Measurements from ENCODE around the gene RIC1. TPM values are rescaled to one million over a fixed set of nuclear protein-coding genes. Genes with fewer than 3 reads are reported as not detected.

Gene RIC1
- polyA plus RNA-seq, 3 donors, result 13.4 to 36.4 (median 16.3) TPM

- Histone ChIP-seq H3K27me3 (ENCODE audit: control insufficient read depth in 2 of 2, insufficient read depth in 2 of 2, low read length in 2 of 2) (no peaks in the 10 kb centered on the region), H2AFZ (ENCODE audit: insufficient read depth, low read depth, low read length, poor library complexity, severe bottlenecking) (no peak overlapping the region), H3K27ac (ENCODE audit: low read depth in 1 of 2, low read length in 2 of 2) (no peak overlapping the region), H3K4me2 (replicated peaks; ENCODE audit: extremely low read depth, low read length, poor library complexity, severe bottlenecking) (no peak overlapping the region), H3K79me2 (ENCODE audit: insufficient read depth, low read length) (no peaks in the 10 kb centered on the region), H3K4me3 (replicated peaks in 1 of 3; ENCODE audit: low read depth in 2 of 3, low read length in 3 of 3) (no peak overlapping the region), H3K9ac (ENCODE audit: insufficient read depth, low read length, poor library complexity, severe bottlenecking) (no peak overlapping the region), H3K9me3 (replicated peaks in 1 of 2; ENCODE audit: control insufficient read depth in 1 of 2, insufficient read depth in 1 of 2, low read length in 2 of 2) (no peaks in the 10 kb centered on the region), H3K36me3 (replicated peaks in 1 of 2; ENCODE audit: control insufficient read depth in 1 of 2, insufficient read depth in 2 of 2, low read length in 2 of 2) (peaks cover 77 to 99% of the 10 kb centered on the region in 2 donors), H4K20me1 (ENCODE audit: insufficient read depth, low read length) (no peaks in the 10 kb centered on the region), H3K4me1 (ENCODE audit: control insufficient read depth in 1 of 2, insufficient read depth in 2 of 2, low read length in 2 of 2) (no peaks in the 10 kb centered on the region)
- intact Hi-C loops (cut with micrococcal nuclease), result no loop called here
- Mint-ChIP-seq H3K27me3 (ENCODE audit: low read depth in 3 of 3) (no peaks in the 10 kb centered on the region), H3K36me3 (peaks cover 69 to 76% of the 10 kb centered on the region in 2 donors), H3K4me3 (no peak overlapping the region), H3K4me1 (no peaks in the 10 kb centered on the region), H3K27ac (no peak overlapping the region), H3K9me3 (peaks cover 0 to 4% (median 2%) of the 10 kb centered on the region in 7 donors)
- DNase-seq, result no peak
- TF ChIP-seq CTCF (IDR thresholded peaks at IDR 0.05), result no peak
- WGBS (ENCODE audit: insufficient coverage), result no CpG with 5 or more reads among the region's 4 CpGs
Measured at GRCh38 chr9:5749306-5749705, 120.4 kb downstream of the RIC1 start.

- WGBS (ENCODE audit: insufficient coverage), result no CpG with 5 or more reads among the region's 1 CpG
- H3K27ac Mint-ChIP-seq, result peak overlapping the region in 1 of 7 donors; percentile 7
- Histone ChIP-seq H3K36me3 (replicated peaks in 1 of 2; ENCODE audit: control insufficient read depth in 1 of 2, insufficient read depth in 2 of 2, low read length in 2 of 2) (peaks cover 71 to 96% of the 10 kb centered on the region in 2 donors), H3K9ac (ENCODE audit: insufficient read depth, low read length, poor library complexity, severe bottlenecking) (no peak overlapping the region), H4K20me1 (ENCODE audit: insufficient read depth, low read length) (no peaks in the 10 kb centered on the region), H3K4me3 (replicated peaks in 1 of 3; ENCODE audit: low read depth in 2 of 3, low read length in 3 of 3) (no peak overlapping the region), H2AFZ (ENCODE audit: insufficient read depth, low read depth, low read length, poor library complexity, severe bottlenecking) (no peak overlapping the region), H3K4me2 (replicated peaks; ENCODE audit: extremely low read depth, low read length, poor library complexity, severe bottlenecking) (no peak overlapping the region), H3K9me3 (replicated peaks in 1 of 2; ENCODE audit: control insufficient read depth in 1 of 2, insufficient read depth in 1 of 2, low read length in 2 of 2) (no peaks in the 10 kb centered on the region), H3K27me3 (ENCODE audit: control insufficient read depth in 2 of 2, insufficient read depth in 2 of 2, low read length in 2 of 2) (no peaks in the 10 kb centered on the region), H3K4me1 (ENCODE audit: control insufficient read depth in 1 of 2, insufficient read depth in 2 of 2, low read length in 2 of 2) (no peaks in the 10 kb centered on the region), H3K27ac (ENCODE audit: low read depth in 1 of 2, low read length in 2 of 2) (no peak overlapping the region), H3K79me2 (ENCODE audit: insufficient read depth, low read length) (no peaks in the 10 kb centered on the region)
- H3K36me3 Mint-ChIP-seq, result peaks cover 56 to 69% of the 10 kb centered on the region in 2 donors
- no peak for DNase-seq
- H3K4me1 Mint-ChIP-seq, result no peaks in the 10 kb centered on the region
- no peak overlapping the region for H3K4me3 Mint-ChIP-seq
- intact Hi-C loops (cut with micrococcal nuclease), result no loop called here
- TF ChIP-seq CTCF (IDR thresholded peaks at IDR 0.05), result no peak
- H3K27me3 Mint-ChIP-seq (ENCODE audit: low read depth in 3 of 3), result no peaks in the 10 kb centered on the region
- peaks cover 0 to 5% (median 2%) of the 10 kb centered on the region in 7 donors for H3K9me3 Mint-ChIP-seq
Measured at GRCh38 chr9:5750569-5750968, 121.7 kb downstream of the RIC1 start.
